GM12891 (cell line): Measurements from ENCODE around the gene DCC.

Experiments used
- POLR2A ChIP-seq: IDR thresholded peaks from 2 replicates; pipeline ENCODE4 v1.6.1; 2011; ENCODE audit warnings: low read depth, low read length, control low read depth
- POLR2AphosphoS5 ChIP-seq: IDR thresholded peaks from 2 replicates; pipeline ENCODE4 v1.6.1; 2011; ENCODE audit warnings: low read depth, low read length, control low read depth
- POU2F2 ChIP-seq: IDR thresholded peaks from 2 replicates; pipeline ENCODE4 v1.6.1; 2011; ENCODE audit warnings: low read depth, mild to moderate bottlenecking, control low read depth, low read length, moderate library complexity
- SPI1 ChIP-seq: IDR thresholded peaks from 2 replicates; pipeline ENCODE4 v1.6.1; 2011; ENCODE audit warnings: low read depth, low read length, control low read depth
- TAF1 ChIP-seq: IDR thresholded peaks from 2 replicates; pipeline ENCODE4 v1.6.1; 2011; ENCODE audit warnings: low read depth, low read length, control low read depth

GRCh38 chr18:52812834-52813233 lies 472.8 kb downstream of the DCC start:
- TF ChIP-seq POLR2A (no peak), POLR2AphosphoS5 (no peak), TAF1 (no peak), SPI1 (no peak), POU2F2 (no peak)
